NCI-H2081 (cell line): ENCODE measurements around the gene COL18A1.
"Not testable (repeated sequence)": the region's sequence is repeated elsewhere in the genome, so short reads cannot be mapped to it uniquely, and the experiment has no call there.

Source experiments
- DNase-seq, 2 experiments: peaks; one replicate each; lab custom pipeline; 2025; lab: John Stamatoyannopoulos, UW

Gene COL18A1

GRCh38 chr21:45427331-45428271 lies 22.6 kb downstream of the COL18A1 start:
- no peak for DNase-seq

- DNase-seq: no peak
These were observed 23.6 kb downstream of the COL18A1 start for GRCh38 chr21:45428534-45428933.

- no peak for DNase-seq
These were observed 24.5 kb downstream of the COL18A1 start for GRCh38 chr21:45429221-45430175.

- no peak for DNase-seq
These were observed 25.8 kb downstream of the COL18A1 start for GRCh38 chr21:45430521-45431501.

GRCh38 chr21:45431781-45432572 lies 27.0 kb downstream of the COL18A1 start:
- no peak for DNase-seq

GRCh38 chr21:45432575-45433255 lies 27.8 kb downstream of the COL18A1 start:
- no peak for DNase-seq

GRCh38 chr21:45433301-45433700 lies 28.3 kb downstream of the COL18A1 start:
- no peak for DNase-seq

GRCh38 chr21:45433911-45434644 lies 29.1 kb downstream of the COL18A1 start:
- DNase-seq: no peak

GRCh38 chr21:45434645-45435217 lies 29.8 kb downstream of the COL18A1 start:
- DNase-seq: no peak

- no peak for DNase-seq
These were observed 30.5 kb downstream of the COL18A1 start for GRCh38 chr21:45435405-45435981.

- no peak for DNase-seq
These were observed 31.5 kb downstream of the COL18A1 start for GRCh38 chr21:45436351-45437065.

- not testable (repeated sequence) for DNase-seq
These were observed 32.9 kb downstream of the COL18A1 start for GRCh38 chr21:45437844-45438243.

GRCh38 chr21:45438391-45439145 lies 33.6 kb downstream of the COL18A1 start:
- DNase-seq: no peak

- peak; percentile 5 to 43 for DNase-seq
These were observed 34.4 kb downstream of the COL18A1 start for GRCh38 chr21:45439161-45439872.

GRCh38 chr21:45439901-45440461 lies 35.0 kb downstream of the COL18A1 start:
- DNase-seq: no peak

- no peak for DNase-seq
These were observed 35.9 kb downstream of the COL18A1 start for GRCh38 chr21:45440736-45441350.
